ENCODE measurements around the gene ZNF573.

The ZNF573 gene

GRCh38 chr19:37695144-37695899 is 84.1 kb downstream of the ZNF573 start:
- no peak for DNase-seq

GRCh38 chr19:37692956-37693620 is 86.3 kb downstream of the ZNF573 start:
- DNase-seq = no peak

GRCh38 chr19:37691881-37692504 is 87.4 kb downstream of the ZNF573 start:
- peak; percentile 91 for DNase-seq

Measured in right forelimb (tissue), 1 donor.